ENCODE measurements around the gene HERPUD1.
"Not testable (repeated sequence)": the region's sequence is repeated elsewhere in the genome, so short reads cannot be mapped to it uniquely, and the experiment has no call there.

Gene HERPUD1

DNA sequence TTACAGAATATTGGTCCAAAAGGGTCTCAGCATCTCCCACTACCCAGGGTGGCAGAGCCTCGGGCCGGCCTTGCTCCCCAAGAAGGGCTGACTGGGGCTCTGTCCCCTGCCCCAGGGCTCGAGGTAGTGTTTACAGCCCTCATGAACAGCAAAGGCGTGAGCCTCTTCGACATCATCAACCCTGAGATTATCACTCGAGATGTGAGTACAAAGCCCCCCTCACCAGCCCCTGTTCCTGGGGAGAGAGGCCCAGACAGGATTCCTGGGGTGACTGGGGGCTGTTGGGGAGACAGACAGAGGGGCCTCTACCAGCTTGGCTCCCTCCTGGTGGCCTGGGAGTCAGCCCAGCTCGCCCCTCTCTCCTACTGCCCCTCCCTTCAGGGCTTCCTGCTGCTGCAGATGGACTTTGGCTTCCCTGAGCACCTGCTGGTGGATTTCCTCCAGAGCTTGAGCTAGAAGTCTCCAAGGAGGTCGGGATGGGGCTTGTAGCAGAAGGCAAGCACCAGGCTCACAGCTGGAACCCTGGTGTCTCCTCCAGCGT, 51.3 kb downstream of the HERPUD1 start:
- no peak for DNase-seq

DNA sequence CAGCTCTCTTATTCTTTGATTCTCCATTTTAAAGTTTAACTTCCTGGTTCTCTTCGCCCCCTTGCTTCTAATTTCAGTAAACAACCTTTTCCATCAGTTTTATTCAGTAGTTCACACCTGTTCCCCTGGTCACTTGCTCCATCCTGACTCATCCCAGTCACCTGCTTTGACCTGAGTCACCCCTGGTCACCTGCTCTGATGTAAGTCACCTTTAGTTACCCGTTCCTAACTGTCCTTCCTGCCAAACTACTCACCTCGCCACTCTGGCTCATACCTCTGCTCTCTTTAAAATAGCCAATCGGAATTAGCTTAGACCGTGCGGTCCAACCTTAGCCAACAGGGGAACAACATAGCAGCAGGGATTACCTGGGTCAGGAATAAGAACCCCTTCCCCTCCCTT, 52.7 kb downstream of the HERPUD1 start:
- no peak for DNase-seq

DNA sequence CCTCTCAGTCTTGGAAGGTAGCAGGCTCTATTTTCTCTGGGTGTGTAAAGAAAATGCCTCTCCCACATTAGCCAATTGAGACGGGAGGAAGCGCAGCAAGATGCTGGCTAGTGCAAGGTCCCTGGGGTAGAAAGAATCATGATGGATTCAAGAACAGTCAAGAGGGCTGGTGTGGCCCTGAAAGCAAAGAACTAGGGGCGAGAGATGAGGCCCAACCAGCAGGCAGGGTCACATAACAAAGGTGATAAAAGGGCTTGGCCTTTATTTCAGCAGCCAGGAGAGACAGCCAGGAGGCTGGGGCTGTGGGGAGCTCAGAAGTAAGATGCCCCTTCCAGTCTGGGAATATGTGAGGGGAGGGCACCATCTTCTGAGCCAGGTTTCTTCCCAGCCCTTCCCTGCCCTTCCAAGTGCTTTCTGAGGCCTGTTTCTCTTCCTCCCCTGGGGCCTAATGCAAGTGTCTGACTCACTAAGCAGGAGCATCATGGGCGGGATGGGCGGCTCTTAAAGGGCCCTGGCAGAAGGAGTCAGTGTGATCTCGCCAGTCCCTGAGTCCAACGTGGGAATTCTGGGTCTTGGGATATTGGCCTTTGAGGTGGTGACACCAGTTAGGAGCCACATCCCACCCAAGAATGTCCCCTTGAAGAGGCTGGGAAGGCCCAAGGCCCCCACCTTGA, 53.5 kb downstream of the HERPUD1 start:
- DNase-seq, result peak; percentile 78

DNA sequence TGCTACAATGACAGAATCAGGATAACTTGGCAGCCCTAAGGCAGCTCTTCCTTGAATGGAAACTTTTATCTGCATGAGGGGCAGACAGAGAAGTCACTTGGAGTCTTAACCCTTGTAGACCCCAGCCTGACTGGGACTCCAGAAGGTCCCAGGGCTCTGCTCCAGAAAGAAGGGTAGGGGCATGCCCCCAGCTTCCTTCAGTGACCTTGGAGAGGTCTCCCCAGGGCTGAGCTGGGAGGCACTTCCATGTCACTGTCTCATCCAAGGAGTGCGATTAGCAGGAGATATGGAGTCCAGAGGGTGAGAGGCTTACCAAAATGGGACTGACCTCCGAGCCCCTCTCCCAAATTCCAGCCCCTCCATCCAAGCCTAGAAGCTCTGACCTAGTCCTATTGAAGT, 54.0 kb downstream of the HERPUD1 start:
- DNase-seq, result no peak

DNA sequence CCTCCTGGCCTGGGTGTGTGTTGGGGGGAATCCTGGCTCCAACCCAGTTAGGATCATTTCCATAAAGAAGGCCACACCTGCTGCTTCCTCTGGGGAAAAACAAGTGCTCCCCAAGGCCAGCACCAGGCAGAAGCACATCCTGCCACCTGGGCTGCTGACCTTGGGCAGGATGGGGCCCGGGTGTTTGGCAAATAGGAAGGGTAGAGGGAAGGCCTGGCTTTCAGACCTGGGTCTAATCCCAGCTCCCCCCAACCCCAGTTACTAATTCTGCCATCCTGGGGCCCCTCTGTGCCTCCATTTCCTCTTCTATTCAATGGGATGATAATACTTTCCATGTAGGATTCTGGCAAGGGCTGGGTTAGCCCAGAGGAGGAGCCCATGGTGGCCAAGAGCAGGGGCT, 54.4 kb downstream of the HERPUD1 start:
- no peak for DNase-seq

DNA sequence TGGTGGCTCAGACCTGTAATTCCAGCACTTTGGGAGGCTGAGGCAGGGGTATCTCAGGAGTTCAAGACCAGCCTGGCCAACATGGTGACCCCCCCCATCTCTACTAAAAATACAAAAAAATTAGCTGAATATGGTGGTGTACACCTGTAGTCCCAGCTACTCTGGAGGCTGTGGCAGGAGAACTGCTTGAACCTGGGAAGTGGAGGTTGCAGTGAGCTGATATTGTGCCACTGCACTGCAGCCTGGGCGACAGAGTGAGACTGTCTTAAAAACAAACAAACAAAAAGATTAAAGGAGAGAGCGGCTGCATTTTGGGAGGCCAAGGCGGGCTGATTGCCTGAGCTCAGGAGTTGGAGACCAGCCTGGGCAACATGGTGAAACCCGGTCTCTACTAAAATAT, 55.0 kb downstream of the HERPUD1 start:
- DNase-seq, result not testable (repeated sequence)

DNA sequence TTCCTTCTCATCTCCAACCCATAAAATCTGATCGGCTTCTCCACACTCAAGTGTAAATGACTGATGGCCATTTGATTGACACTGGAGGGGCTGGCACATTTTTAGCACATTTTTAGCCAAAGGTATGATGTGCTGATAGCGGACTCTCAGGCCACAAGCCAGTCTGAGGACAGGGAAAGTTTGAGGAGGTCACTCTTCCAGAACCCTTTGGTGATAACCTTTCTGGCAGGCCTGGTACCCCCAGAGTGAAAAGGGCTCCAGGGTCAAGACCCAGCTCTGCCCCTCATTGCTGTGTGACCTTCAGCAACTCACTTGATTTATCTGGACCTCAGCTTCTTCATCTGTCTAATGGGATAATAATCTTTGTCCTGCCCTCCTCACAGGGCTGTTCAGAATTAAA, 55.8 kb downstream of the HERPUD1 start:
- no peak for DNase-seq

DNA sequence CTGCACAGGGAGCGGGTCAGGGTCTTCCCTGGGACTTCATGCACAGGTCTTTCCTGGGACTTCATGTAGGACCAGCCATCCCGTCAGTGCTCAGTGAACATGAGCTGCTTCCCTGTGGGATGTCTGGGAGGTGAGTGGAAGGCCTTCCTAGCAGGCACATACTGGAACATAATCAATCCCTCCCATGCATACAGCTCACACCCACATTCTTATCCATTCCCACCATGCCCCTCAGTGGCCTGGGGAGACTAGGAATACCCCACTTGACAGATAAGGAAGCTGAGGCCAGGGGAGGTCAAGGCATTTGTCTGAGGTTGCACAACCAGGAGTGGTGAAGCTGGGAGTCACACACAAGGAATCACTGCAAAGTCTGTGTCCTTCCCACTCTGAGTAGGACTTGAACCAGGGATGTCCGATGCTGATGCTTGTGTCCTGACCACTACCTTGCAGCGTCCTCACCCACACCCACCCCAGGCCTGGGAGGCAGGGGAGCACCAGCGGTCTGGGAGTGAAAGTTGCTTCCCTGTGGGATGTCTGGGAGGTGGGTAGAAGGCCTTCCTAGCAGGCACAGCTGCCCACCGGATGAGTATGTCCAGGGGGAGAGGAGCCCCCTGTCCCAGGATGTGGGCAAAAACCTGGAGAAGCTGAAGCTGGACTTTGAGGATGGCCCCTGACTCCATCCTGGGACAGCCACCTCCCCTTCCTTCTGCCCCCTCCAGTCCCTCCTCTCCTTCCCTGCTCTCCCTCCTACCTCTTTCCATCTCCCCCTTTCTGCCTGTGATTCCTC, 56.4 kb downstream of the HERPUD1 start:
- DNase-seq, result peak; percentile 53

DNA sequence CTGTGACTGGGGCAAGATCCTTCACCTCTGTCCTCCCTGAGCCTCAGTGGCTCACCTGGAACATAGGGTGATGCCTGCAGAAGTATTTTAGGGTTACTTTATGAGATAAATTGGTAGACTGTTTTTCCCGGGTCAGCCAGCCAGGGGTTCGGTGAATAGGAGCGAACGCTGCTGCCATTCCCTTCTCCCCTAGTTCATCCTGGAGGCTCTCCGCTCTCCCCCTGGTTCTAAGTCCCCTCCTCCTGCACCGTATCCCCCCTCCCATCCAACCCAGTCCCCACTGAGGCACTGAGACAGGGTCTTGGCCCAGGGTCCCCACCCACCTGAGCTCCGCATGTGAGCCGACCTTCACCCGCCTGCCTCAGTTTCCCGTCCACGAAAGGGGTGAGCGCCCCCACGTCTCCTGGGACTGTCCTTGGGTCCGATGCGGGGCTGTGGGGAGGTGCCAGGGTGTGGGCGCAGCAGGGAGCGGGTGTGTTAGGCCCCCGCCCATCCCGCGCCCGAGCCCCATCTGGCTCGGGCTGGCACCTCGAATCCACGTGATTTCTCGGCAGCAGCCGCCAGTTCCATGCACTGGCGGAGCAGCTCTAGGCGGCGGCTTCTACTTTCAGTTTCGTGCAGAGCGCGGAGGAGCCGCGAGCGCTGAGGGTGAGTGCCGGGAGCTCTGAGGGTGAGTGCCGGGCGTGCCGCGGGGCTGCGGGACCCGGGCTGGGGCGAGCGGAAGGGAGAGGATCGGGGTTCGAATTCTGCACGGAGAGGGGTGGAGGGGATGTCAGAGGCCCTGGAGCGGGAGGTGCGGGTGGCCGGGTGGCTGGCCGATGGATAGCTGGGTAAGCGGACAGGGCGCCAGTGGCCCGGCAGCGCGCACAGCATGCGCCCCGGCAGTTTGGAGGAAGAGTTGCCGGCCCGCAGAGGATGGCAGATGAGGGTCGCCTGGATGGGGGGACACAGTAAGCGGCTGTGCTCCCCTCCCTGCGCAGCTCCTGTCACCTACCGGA, 57.3 kb downstream of the HERPUD1 start, which contains the start of gene NLRC5:
Gene NLRC5, plus strand, starts transcription at position 610 of the 998 bp plus-strand sequence. CDS start 31,156 bp downstream, outside the sequence.
- DNase-seq, result peak; percentile 97

DNA sequence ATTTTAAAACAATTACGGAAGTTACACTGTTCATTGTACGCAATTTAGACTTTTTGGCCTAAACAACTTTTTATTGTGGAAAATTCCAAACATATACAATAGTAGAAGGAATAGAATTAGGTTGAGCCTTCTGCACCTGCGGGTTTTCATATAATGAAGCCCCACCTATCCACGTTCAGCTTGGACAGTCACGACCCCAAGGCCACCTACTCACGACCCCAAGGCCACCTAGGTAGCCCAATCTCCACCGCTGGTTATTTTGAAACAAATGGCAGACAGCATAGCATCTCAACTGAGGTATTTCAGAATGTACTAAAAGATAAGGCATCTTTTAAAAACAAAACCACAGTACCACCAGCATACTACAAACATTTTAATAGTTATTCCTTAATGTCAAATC, 58.0 kb downstream of the HERPUD1 start:
- DNase-seq, result no peak

DNA sequence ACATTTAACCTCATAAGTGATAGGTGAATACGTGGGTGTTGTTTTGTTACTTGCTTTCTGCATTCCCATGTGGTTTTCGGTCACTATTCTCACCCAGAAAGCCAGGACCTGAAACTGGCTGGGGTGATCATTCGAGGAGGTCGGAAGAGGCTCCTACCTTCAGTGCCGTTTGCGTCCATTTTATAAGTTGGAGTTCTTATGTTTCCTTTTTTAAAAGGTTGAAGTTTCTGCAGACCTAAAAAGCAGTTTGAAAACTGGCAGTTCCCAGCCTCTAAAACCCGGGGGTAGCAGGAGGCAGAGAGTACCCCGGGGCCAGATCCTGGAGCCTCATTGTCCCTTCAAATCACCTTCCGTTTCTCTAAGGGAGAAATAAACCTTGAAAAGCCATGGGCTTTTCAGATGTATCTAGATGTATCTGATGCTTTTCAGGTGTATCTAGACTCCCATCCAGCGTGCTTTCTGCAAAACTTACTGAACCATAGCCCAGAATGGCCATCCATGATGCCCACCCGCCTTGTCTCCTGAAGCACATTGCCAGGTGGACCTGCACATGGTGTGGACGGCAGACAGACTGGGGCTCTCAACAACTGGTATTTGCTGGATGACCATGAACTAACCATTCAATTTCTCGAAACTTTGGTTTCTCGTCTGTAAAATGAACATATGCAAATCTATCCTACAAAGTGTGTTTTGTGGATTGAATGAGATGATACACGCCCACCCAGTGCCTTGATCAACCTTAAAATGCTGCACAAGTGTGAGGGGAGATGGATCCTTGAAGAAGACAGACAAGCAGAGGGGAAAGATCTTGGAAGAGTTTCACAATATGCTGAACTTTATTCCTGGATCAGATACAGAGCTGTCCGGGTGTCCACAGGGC, 58.7 kb downstream of the HERPUD1 start:
- no peak for DNase-seq

DNA sequence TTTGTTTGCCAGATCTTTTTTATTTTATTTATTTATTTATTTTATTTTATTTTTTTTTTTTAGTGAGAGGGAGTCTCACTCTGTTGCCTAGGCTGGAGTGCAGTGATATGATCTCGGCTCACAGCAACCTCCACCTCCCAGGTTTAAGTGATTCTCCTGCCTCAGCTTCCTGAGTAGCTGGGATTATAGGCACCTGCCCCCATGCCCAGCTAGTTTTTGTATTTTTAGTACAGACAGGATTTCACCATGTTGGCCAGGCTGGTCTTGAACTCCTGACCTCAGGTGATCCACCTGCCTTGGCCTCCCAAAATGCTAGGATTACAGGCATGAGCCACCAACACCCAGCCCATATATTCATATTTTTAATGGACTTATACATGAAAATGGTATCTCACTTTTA, 60.5 kb downstream of the HERPUD1 start:
- not testable (repeated sequence) for DNase-seq

DNA sequence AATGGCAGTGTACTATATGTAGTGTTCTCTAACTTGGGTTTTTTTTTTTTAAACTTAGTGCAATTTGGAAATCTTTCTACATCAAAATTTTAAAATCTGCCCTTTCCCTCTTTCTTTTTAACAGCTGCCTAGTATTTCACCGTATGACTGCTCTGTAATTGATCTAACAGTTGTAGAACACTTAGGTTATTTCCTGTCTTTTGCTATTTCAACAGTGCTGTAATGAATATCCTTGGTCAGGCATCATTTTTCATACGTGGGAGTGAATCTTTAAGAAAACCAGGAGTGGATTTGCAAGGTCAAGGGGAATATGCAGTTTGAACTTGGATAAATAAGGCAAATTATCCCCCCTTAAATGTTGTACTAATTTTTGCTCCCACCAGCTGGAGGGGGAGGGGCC, 61.3 kb downstream of the HERPUD1 start:
- peak; percentile 36 for DNase-seq

DNA sequence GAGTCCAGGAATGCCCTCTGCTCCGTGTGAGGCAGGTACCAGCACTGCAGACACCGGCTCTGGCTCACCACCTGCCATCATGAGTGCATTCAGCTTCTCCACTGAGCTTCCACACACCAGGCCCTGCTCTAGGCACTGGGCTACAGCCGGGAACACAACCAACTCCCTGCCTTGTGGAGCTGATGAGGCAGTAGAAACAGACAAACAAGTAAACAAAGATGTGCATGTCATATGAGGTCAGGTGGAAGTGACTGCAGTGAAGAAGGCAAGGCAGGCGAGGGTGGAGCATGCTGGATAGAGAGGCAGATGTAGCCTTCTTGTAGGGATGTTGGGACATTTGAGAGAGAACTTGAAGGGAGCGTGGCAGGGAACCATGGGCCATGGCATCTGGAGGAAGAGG, 62.4 kb downstream of the HERPUD1 start:
- no peak for DNase-seq
